T follicular helper cell (primary cell): ENCODE results near the gene RPS6KL1.
"Not testable (repeated sequence)": the region's sequence is repeated elsewhere in the genome, so short reads cannot be mapped to it uniquely, and the experiment has no call there.

ENCODE experiments used
- DNase-seq: peaks from one replicate; pipeline ENCODE4 v3.0.0-alpha.2; 2020; ENCODE audit warnings: low read depth

The RPS6KL1 gene

DNA sequence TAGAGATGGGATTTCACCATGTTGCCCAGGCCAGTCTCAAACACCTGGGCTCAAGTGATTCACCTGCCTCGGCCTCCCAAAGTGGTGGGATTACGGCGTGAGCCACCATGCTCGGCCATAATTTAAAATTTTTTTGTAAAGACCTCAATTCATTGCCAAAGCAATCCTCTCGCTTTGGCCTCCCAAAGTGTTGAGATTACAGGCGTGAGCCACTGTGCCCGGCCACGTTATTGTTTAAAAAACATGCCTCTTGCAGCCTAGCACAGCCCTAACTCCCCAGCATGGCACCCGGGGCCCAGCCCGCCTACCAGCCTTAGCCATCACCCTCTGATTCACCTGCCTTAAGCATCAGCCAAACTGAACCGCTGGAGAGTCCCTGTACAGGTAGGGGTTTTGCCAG lies 13.1 kb upstream of the RPS6KL1 start:
- no peak for DNase-seq

DNA sequence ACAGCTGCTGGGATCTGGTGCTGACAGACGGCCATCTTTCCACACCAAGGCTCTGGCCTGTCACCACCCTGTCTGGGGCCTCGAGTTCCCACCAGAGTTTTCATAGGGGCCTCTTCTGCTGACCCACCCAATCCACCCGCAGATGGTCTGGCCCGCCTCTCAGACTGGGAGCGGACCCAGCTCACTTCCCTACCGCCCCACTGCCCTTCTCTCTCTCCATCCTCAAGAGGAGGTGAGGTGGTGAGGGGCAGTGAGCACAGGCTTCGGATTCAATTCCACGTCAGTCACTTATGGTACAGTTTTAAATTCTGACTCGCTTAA lies 12.3 kb upstream of the RPS6KL1 start:
- no peak for DNase-seq

DNA sequence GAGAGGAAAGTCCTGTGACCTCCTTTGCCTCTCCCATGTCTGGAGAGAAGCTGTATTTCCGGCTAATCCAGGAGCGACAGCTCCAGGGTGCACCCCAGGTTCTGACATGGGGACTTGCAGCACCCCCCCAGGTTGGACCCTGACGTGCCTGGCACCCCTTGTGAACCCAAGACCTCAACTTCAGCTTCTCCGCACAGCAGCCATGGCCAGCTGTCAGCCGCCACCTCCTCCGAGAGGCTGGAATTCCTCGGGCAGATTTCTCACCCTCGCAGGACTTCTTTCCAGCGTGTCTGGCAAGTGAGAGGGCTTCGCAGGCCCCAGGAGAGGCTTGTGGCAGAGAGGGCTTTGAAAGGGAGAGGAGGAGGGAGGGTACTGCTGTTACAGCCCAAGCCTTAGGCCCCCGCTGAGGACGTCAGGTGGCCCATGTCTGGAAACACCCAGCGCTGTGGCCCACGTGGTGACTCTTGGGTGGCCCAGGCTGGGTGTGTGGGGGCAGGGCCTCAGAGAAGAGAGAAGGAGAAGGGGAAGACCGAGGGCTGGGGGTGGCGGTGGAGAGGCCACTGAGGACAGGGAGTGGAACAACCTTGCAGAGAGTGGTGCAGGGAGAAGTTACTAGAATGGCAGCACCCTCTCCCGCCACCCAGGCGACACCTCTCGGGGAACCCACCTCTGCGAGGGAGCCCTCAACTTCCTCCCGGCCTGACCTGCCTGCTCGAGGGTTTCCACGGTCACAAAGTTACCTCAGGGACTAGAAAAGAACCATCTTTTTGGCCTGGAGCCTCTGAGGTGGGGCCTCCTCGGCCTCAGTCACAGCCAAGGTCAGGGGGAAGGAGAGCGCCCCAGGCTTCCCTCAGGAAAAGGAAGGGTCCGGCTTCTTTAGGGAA lies 11.7 kb upstream of the RPS6KL1 start:
- no peak for DNase-seq

DNA sequence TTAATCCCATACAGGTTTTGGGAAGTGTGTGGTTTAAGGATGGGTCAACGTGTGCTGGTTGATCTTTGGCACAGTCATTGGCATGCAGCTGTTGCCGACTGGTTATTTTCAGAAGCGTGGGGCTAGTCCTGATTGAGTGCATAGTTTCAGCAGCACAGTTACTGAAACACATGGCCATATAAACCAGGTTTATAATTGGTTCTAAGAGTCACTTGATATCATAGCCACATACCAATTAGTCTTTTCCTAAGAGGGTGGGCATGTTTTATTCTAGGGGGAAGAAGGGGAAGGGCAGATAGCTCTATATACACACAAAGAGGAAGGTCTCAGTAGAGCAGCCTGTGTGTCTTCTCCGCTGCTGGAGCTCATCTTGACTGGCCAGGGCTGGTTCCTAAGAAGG lies 11.0 kb upstream of the RPS6KL1 start:
- no peak for DNase-seq

DNA sequence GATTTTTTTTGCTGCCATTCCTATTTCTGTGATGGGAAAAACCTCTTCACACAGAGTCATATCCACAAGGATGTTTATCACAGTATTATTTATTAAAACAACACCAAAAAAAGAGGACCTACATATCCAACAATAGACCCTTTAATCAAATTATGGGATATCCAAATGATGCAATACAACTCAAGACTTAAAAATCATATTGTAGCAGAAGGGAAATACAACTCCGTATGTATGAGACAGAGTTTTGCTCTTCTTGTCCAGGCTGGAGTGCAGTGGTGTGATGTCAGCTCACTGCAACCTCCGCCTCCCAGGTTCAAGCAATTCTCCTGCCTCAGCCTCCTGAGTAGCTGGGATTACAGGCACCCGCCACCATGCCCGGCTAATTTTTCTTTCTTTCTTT lies 9.9 kb upstream of the RPS6KL1 start:
- not testable (repeated sequence) for DNase-seq

DNA sequence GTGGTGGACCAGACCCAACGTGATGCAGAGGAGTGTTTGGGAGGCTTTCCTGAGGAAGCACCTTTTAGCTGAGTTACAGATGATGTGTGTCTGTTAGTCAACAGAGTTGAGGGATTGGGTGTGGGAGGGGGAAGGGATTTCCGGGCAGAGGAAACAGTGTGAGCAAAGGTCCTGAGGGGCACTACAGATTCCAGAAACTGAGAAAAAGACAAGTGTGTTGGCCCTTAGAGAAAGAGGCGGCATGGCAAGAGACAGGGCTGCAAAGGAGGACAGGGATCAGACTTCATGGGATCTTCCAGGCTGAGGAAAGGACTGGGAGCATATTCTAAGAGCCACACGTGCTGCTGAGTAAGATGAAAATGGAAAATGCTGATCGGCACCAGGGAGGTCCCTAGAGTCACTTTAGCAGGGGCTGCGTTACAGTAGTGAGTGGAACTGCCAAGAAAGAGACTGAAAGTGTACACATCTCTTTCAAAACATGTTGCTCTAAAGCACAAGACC lies 9.4 kb upstream of the RPS6KL1 start:
- no peak for DNase-seq

DNA sequence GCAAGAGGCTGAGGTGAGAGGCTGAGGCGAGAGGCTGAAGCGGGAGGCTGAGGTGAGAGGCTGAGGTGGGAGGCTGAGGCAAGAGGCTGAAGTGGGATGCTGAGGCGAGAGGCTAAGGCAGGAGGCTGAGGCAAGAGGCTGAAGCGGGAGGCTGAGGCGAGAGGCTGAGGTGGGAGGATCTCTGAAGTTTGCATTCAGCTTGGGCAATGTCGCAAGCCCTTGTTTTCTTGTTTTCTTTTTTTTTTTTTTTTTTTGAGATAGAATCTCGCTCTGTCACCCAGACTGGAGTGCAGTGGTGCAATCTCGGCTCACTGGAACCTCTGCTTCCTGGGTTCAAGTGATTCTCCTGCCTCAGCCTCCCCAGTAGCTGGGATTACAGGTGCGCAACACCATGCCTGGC lies 8.7 kb upstream of the RPS6KL1 start:
- DNase-seq, result not testable (repeated sequence)

DNA sequence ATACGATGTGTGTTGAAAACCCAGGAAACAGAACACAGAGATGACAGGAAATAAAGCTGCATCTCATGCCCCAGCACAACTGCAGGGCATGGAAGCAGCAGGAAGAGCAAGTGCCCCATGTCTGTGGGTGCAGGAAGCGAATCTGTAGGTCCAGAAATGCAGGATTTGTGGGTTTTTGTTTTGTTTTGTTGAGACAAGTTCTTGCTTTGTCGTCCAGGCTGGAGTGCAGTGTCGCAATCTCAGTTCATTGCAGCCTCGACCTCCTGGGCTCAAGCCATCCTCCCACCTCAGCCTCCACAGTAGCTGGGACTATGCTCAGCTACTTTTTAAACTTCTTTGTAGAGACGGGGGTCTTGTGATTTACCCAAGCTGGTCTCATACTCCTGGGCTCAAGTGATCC lies 6.2 kb upstream of the RPS6KL1 start:
- DNase-seq, result no peak

DNA sequence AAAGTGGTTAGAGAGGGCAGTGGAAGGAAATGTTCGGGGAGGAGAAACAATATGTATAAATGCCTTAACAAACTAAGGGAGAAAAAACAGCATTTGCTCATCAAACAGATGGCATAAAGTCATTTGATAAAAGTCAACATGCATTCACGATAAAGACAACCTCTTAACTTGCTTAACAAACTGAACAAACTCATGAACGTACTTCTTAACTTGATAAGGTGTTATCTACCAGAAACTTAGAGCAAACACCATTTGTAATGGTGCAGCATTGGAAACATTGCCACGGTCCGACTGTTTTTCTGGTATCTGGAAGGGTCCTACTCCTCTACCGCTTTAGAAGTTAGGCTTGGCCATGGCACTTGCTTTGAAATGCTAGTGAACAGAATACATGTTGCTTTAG lies 4.2 kb upstream of the RPS6KL1 start:
- DNase-seq, result no peak

DNA sequence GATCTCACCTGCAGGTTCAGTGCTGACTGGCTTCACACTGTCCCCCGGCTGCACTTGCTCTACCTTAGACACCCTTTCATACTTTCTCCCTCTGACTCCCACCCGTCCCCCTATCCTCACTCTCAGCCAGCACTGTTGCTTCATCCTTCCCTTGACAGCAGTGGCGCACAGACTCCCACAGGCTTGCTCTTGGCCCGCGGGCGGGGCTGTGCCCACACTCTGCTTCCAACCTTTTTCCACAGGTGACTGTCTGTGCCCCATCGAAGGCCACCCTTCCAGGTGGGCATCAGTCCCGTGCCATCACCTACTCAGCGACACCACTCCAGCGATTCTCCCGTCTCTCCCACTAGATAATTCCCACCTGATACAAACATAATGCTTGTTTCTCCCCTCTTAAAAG lies 1.0 kb upstream of the RPS6KL1 start:
- no peak for DNase-seq

DNA sequence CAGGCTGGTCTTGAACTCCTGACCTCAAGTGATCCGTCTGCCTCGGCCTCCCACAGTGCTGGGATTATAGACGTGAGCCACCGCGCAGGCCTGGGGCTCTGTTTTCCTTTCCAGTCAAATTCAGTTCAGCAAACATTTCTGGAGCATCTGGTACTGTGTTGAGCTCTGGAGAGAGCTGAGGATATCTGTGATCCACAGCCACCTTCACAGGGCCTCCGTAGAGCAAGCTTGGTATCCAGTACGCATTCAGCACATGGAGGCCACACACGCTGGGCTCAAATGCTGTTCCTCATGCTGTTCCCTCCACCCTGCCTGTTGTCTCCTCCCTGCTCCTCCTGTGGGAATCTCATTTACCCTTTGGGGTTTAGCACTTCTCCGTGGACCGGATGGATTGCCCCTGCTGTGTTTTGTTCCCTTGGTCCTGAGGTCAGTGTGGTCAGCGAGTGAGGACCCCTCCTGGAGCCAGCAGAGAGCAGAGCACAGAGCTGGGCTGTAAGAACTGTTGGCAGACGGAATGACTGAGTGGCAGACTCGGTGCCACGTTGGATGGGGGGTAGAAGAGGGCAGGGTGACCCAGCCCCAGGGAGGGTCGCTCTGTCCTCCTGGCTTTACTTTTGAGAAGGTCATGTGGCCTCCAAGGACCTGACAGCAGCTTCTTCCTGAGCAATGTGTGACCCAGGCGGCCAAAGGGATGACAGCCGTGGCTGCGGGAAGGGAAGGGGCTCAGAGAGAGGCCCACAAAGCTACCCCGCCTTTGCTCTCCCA lies 891 bp downstream of the RPS6KL1 start:
- DNase-seq, result no peak

DNA sequence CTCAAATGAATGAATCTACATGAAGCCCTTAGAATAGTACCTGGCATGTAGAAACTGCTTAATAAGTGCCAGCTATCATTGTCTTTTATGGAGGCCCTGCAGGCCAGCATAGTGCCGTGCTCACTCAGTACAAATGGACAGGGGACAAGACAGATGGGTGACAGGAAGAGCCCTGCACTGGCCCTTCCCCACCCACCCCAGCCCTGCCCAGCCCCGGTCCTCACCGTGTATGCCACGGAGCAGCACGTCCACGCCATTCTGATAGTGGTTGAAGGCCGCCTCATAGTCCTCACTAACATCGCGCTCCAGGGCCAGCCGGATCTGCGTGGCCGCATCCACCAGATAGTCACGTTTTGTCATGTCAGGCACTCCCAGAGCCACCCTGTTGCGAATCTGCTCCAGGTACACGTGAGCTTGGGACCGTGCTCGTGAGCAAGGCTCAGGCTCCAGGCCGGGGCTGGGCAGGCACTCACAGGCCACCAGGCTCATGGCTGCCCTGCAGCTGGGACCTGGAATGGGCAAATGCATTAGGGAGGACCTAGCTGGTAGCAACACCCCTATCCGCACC lies 1.9 kb downstream of the RPS6KL1 start:
- no peak for DNase-seq

DNA sequence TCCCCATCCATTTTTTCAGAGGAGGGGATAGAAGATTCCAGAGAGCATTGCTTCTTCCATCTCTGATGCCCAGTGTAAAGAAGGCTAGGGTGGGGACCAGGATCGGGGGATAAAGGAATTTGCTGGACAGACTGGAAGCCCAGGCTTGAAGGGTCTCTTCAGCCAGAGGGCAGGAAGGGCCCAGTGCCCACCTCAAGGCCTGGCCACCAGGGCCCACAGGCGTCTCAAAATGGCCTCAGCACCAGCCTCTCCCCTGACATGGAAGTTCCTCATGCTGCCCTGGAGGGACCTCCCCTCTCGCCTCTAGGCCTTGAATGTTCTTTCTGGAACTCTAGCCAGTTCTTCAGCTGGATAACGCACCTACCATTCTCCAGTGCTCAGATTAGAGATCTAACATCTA lies 2.8 kb downstream of the RPS6KL1 start:
- no peak for DNase-seq

DNA sequence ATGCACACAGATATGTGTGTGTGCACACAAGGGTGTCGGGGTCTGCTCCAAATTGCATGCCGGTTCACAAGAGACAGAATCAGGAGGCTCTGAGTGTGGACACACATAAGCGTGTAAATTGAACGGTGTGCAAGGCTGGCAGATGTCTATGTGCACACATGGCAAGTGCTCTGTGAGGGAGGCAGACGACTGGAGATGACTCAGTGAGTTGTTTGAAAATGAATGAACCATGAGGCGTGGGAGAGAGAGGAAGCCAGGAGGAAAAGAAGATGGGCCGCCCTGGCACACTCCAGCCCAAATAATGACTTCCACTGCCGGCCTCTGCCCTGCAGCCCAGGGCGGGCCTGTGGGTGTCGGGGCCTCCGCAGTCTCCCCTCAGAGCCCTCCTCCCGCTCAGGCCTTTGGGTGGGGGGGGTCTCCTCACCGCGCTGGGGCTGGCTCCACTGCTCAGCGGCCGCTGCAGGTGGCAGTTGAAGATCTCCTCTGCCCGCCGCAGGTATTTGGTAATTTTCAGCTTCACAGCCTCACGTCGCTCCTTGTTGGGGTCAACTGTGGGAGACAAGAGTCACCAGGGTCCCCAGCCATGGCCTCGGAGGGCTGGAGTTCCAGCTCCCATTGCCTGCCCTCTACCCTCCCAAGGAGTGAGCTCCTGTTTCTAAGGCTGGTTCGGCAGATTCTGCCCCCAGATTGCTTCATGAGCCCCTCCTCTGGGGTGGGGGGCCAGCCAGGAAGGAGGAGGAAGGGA lies 3.5 kb downstream of the RPS6KL1 start:
- DNase-seq, result no peak

DNA sequence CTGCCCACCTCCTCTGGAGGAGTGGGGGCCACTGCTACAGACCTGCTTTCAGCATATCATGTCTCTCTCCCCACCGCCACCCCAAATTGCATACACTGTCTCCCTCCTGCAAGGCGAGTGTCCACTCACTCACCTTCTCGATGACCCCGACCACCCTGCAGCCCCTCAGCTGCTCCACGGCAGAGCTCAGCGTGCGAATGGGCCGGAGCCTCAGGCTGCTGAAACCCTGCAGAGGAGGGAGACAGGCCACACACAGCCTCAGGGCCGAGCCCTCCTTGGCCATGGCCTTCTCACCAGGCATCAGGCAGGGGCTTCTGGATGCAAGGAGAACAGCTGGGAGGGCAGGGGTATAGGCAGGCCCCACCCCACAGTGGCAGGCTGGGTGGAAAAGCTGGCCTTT lies 4.7 kb downstream of the RPS6KL1 start:
- DNase-seq, result no peak

DNA sequence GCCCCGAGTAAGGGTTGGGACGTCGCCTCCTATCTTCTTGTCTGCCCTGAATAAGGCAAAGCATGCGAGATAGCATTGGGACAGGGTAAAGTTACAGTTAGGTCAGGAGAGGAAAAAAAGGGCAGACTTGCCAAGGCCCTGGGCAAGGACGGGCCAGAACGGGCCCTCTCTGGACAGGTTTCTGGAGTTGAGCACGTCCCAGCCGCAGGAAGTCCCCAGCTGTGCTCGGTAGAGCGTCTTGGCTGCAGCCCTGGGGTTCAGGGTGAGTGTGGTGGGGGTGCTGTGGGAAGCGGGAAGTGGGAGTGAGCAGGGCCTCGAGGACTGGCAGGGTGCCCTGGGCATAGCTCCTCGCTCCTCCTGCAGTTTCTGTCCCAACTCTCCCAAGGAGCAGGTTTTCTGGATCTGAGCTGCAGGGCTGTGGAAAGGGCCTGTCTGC lies 5.4 kb downstream of the RPS6KL1 start:
- DNase-seq, result no peak

DNA sequence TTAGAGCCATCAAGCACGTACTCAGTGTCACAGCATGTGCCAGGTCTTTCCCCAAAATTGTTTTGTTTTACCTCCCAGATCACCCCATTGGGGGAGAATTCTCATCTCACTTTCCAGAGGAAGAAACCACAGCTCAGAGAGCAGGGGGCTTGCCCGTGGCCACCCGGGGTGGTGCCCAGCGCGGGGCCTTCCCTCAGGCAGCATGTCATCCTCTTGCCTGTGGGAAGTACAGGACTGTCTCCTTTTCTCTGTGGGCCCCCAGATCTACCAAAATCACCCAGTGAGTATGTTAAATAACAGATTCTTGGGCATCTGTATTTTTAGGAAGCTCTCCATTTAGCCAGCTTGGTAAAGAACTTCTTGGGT lies 5.9 kb downstream of the RPS6KL1 start:
- no peak for DNase-seq

DNA sequence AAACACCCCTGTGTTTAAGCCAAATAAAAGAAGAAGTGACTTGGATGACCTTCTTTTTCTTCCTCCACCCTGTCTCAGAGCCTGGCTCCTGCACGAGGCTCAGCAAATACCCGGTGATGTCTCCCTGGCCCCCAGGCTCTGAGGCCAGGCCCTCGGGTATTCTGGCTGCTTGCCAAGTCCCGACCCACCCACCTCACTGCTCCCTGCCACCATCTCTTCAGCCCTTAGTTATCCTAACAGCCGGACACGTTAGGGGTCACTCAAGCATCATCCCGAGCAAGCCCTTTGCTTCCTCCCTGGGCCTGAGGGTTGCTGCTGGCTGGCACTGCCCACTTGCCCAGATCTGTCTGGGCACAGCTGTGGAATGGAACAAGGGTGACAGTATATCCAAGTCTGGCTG lies 7.2 kb downstream of the RPS6KL1 start:
- no peak for DNase-seq

DNA sequence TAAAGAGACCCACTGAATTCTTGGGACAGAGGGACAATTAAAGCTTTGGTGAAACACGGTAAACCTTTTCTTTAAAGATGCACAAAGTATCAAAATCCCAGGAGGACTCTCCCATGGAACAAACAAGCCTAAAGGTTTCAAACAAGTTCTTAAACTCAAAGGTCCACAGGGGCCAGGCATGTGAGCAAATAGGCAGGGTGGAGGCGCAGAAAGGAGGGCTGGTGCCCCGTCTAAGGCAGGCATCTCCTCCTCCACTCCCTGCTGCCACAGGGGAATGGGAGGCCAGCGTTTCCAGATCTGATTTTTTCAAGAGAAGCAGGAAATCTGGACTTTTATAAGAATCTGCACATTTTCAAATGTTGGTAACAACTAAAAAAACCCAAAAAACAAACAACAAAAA lies 7.6 kb downstream of the RPS6KL1 start:
- DNase-seq, result no peak

DNA sequence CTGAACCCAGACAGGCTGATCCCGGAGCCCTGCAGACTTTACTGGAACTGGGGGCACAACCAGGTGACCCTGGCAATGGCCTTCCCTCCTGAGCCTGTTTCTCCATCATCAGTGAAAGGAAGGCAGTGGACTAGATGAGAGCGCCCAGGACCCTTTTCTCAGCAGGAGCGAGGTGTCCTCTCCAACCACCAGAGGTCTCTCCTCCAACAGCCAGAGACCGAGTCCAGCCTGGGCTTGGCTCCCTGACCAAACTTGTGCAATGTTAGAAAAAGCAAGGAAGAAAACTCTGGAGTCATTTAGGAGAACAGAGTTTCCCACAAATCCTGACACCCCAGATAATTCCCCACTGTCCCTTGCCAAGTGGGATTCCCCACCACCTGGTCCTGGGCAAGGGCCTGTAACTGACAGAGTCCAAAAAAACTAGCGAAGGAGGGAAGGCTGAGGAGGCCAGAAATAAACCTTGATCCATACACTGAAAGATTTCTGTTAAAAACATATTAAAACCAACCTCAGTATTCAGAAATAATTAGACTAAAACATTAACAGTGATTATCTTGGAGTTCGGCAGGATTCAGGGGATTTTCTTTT lies 9.0 kb downstream of the RPS6KL1 start:
- no peak for DNase-seq

DNA sequence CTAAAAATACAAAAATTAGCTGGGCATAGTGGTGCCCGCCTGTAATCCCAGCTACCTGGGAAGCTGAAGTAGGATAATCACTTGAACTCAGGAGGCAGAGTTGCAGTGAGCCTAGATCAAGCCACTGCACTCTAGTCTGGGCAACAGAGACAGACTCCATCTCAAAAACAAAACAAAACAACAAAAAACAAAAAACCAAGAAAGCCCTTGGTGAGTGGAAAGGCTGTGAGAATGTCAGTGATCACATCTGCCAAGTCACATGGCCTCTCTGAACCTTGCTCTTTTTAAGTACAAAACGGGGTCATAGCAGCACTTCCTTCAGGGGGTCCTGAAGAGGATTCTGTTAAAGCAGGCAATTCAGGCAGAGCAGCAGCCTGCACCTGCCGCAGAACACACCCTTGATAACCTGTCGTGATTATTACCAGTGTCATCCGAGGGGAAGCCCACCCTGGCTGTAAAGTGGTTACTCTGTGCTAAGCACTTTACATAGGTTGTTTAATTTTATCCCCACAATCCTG lies 9.6 kb downstream of the RPS6KL1 start:
- no peak for DNase-seq

DNA sequence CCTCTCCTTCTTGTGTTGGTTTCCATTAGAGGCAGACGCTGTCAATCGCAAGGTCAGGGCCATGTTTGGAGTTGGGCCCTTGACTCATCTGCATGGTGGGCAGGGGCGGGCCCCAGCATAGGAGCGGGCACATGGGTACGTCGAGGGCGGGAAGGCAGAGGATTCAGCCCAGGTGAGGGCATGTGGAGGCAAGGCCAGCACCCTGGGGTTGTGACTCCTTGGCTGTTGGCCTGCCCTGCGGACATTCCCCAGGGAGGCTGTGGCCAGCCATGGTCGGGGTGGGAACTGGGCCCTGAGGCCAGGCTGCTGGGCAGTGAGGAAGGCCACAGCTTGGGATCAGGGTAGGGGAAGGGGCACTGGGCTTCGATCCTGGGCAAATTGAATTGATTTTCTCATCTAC lies 10.3 kb downstream of the RPS6KL1 start:
- DNase-seq, result no peak
